ENCODE measurements around the gene PEX11A.

- TF ChIP-seq FOXM1 (IDR thresholded peaks at IDR 0.05; ENCODE audit: borderline replicate concordance) (no peak), TARDBP (IDR thresholded peaks at IDR 0.05) (no peak), ARNT (IDR thresholded peaks at IDR 0.05) (no peak)
Measured at GRCh38 chr15:89685995-89686394, 4.6 kb downstream of the PEX11A start.
